IPS-18c (cell line): Measurements from ENCODE around the gene EFNA4.

Source experiments
- H3K4me3 ChIP-seq: 2 replicates; pipeline ENCODE4 v1.7.0; 2013; ENCODE audit warnings: low read depth, mild to moderate bottlenecking, low read length, moderate library complexity; ENCODE audit not compliant: insufficient read depth
- H3K9me3 ChIP-seq: one replicate; pipeline ENCODE4 v1.6.1; 2013; ENCODE audit warnings: mild to moderate bottlenecking, low read length, moderate library complexity; ENCODE audit not compliant: control insufficient read depth, insufficient read depth

EFNA4 gene

GRCh38 chr1:155044812-155045657 is 18.5 kb upstream of the EFNA4 start:
- Histone ChIP-seq H3K9me3 (peaks cover 2% of the 10 kb centered on the region), H3K4me3 (no peak overlapping the region)

- Histone ChIP-seq H3K9me3 (peaks cover 2% of the 10 kb centered on the region), H3K4me3 (no peak overlapping the region)
Observed at GRCh38 chr1:155048449-155049334, 14.8 kb upstream of the EFNA4 start.

- Histone ChIP-seq H3K9me3 (peaks cover 2% of the 10 kb centered on the region), H3K4me3 (no peak overlapping the region; the same call in 1 of the 2 replicates)
Observed at GRCh38 chr1:155049651-155050559, 13.6 kb upstream of the EFNA4 start.

- H3K9me3 ChIP-seq: peaks cover 2% of the 10 kb centered on the region
- H3K4me3 ChIP-seq: peak within 1 kb of the TSS; percentile 93
Observed at GRCh38 chr1:155050560-155051341, 12.8 kb upstream of the EFNA4 start, which contains the start of gene ADAM15. Gene ADAM15 (plus strand): TSS chr1:155051316. CDS start chr1:155051387, 71 bp downstream.

- Histone ChIP-seq H3K9me3 (no peaks in the 10 kb centered on the region), H3K4me3 (peak overlapping the region; percentile 64)
Observed at GRCh38 chr1:155051342-155051776, 12.2 kb upstream of the EFNA4 start.

- no peaks in the 10 kb centered on the region for H3K9me3 ChIP-seq
- H3K4me3 ChIP-seq: peak overlapping the region; percentile 64
Observed at GRCh38 chr1:155051777-155052398, 11.7 kb upstream of the EFNA4 start.

- H3K9me3 ChIP-seq: no peaks in the 10 kb centered on the region
- H3K4me3 ChIP-seq: peak overlapping the region; percentile 64
Observed at GRCh38 chr1:155052439-155053395, 10.8 kb upstream of the EFNA4 start.

- Histone ChIP-seq H3K9me3 (no peaks in the 10 kb centered on the region), H3K4me3 (no peak overlapping the region)
Observed at GRCh38 chr1:155053531-155054105, 9.9 kb upstream of the EFNA4 start.

GRCh38 chr1:155057104-155057503 is 6.4 kb upstream of the EFNA4 start:
- Histone ChIP-seq H3K9me3 (peaks cover 2% of the 10 kb centered on the region), H3K4me3 (no peak overlapping the region)

GRCh38 chr1:155057788-155058211 is 5.7 kb upstream of the EFNA4 start:
- H3K4me3 ChIP-seq: no peak overlapping the region
- peaks cover 2% of the 10 kb centered on the region for H3K9me3 ChIP-seq

GRCh38 chr1:155060736-155061135 is 2.8 kb upstream of the EFNA4 start:
- Histone ChIP-seq H3K4me3 (no peak overlapping the region), H3K9me3 (peaks cover 2% of the 10 kb centered on the region)

GRCh38 chr1:155061381-155062150 is 2.0 kb upstream of the EFNA4 start:
- Histone ChIP-seq H3K4me3 (peak overlapping the region; percentile 90), H3K9me3 (peaks cover 2% of the 10 kb centered on the region)

- H3K4me3 ChIP-seq: peak overlapping the region; percentile 90
- H3K9me3 ChIP-seq: peaks cover 2% of the 10 kb centered on the region
Observed at GRCh38 chr1:155062151-155062686, 1.3 kb upstream of the EFNA4 start.
